NCI-H128 (cell line): Measurements from ENCODE around the gene NPFF.
"Not testable (repeated sequence)": the region's sequence is repeated elsewhere in the genome, so short reads cannot be mapped to it uniquely, and the experiment has no call there.

Source experiments
- DNase-seq: peaks from one replicate; lab custom pipeline; 2025; ENCODE audit not compliant: unreplicated experiment; lab: John Stamatoyannopoulos, UW

NPFF gene

GRCh38 chr12:53506881-53507602, at the start of gene NPFF:
TSS of gene NPFF (minus strand) at chr12:53507484. CDS start at chr12:53507474, 10 bp downstream.
- no peak for DNase-seq

- no peak for DNase-seq
Measured at GRCh38 chr12:53552361-53553327, 45.4 kb upstream of the NPFF start.

- DNase-seq, result no peak
Measured at GRCh38 chr12:53551889-53552291, 44.6 kb upstream of the NPFF start.

- no peak for DNase-seq
Measured at GRCh38 chr12:53550595-53550994, 43.3 kb upstream of the NPFF start.

- DNase-seq, result not testable (repeated sequence)
Measured at GRCh38 chr12:53550131-53550530, 42.8 kb upstream of the NPFF start.

- DNase-seq, result not testable (repeated sequence)
Measured at GRCh38 chr12:53548354-53548753, 41.1 kb upstream of the NPFF start.

GRCh38 chr12:53543539-53543938, 36.3 kb upstream of the NPFF start:
- DNase-seq, result peak; percentile 8

- no peak for DNase-seq
Measured at GRCh38 chr12:53539526-53539925, 32.2 kb upstream of the NPFF start.

GRCh38 chr12:53538209-53538689, 31.0 kb upstream of the NPFF start:
- no peak for DNase-seq

- no peak for DNase-seq
Measured at GRCh38 chr12:53536962-53537361, 29.7 kb upstream of the NPFF start.

GRCh38 chr12:53533471-53533870, 26.2 kb upstream of the NPFF start:
- DNase-seq, result no peak

GRCh38 chr12:53532524-53533445, 25.5 kb upstream of the NPFF start:
- DNase-seq, result no peak

- DNase-seq, result no peak
Measured at GRCh38 chr12:53532021-53532420, 24.7 kb upstream of the NPFF start.

- no peak for DNase-seq
Measured at GRCh38 chr12:53530920-53531319, 23.6 kb upstream of the NPFF start.

GRCh38 chr12:53530061-53530460, 22.8 kb upstream of the NPFF start:
- DNase-seq, result no peak

GRCh38 chr12:53524476-53524875, 17.2 kb upstream of the NPFF start:
- DNase-seq, result no peak

GRCh38 chr12:53523131-53523530, 15.8 kb upstream of the NPFF start:
- DNase-seq, result no peak

- no peak for DNase-seq
Measured at GRCh38 chr12:53518381-53518780, 11.1 kb upstream of the NPFF start.

- DNase-seq, result no peak
Measured at GRCh38 chr12:53516758-53517455, 9.6 kb upstream of the NPFF start.

GRCh38 chr12:53515291-53515680, 8.0 kb upstream of the NPFF start:
- DNase-seq, result no peak
